ENCODE measurements around the gene OR2L2. TPM values are rescaled to one million over a fixed set of nuclear protein-coding genes. Genes with fewer than 3 reads are reported as not detected.

OR2L2 gene
- total and polyA plus RNA-seq, 10 of the 15 experiments (the other 5 are each of a cell fraction or from before 2014, with no cell fraction given), result 0.01 to 0.04 (median 0.03) TPM; not detected in 6

DNA sequence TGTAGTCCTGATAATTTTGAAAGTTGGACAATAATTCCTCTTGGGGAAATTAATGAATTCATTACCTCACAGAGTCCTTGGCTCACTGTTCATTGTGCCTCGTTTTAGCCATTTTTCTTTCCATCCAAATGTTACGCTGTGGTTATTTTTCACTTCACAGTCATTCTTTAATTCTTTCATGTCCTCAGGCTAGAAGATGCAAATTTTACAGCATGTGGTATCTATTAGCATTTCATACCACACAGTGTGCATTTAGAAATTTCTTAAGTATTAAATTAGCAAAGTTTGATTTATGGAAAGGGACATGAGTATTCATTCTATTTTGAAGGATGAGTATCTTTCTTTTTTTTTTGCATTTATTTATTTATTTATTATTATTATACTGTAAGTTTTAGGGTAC lies 35.2 kb downstream of the OR2L2 start:
- Histone ChIP-seq H3K4me1 (ENCODE audit: control insufficient read depth, insufficient read depth, low read length) (no peaks in the 10 kb centered on the region), H2AFZ (ENCODE audit: control insufficient read depth, low read depth, low read length) (no peak overlapping the region), H4K20me1 (ENCODE audit: control insufficient read depth, insufficient read depth) (no peaks in the 10 kb centered on the region), H3K36me3 (ENCODE audit: control insufficient read depth in 2 of 2, insufficient read depth in 2 of 2, low read length in 1 of 2) (no peaks in the 10 kb centered on the region), H3K79me2 (ENCODE audit: control insufficient read depth, insufficient read depth, low read length) (no peaks in the 10 kb centered on the region), H3K4me2 (ENCODE audit: control insufficient read depth, insufficient read depth) (no peak overlapping the region), H3K9me3 (replicated peaks; ENCODE audit: control insufficient read depth, insufficient read depth, low read length) (no peaks in the 10 kb centered on the region), H3K27ac (ENCODE audit: control insufficient read depth, insufficient read depth) (no peak overlapping the region), H3K9ac (ENCODE audit: control insufficient read depth, insufficient read depth, low read length) (no peak overlapping the region), H3K4me3 (no peak overlapping the region), H3K27me3 (replicated peaks in 1 of 2; ENCODE audit: control insufficient read depth in 2 of 2, insufficient read depth in 2 of 2, low read length in 1 of 2) (no peaks in the 10 kb centered on the region)
- TF ChIP-seq, protein P1, sequence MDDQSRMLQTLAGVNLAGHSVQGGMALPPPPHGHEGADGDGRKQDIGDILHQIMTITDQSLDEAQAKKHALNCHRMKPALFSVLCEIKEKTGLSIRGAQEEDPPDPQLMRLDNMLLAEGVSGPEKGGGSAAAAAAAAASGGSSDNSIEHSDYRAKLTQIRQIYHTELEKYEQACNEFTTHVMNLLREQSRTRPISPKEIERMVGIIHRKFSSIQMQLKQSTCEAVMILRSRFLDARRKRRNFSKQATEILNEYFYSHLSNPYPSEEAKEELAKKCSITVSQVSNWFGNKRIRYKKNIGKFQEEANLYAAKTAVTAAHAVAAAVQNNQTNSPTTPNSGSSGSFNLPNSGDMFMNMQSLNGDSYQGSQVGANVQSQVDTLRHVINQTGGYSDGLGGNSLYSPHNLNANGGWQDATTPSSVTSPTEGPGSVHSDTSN (IDR thresholded peaks at IDR 0.05; ENCODE audit: insufficient replicate concordance, low read depth, low read length), result no peak
- no peak for TF ChIP-seq EZH2 (IDR thresholded peaks at IDR 0.05; ENCODE audit: borderline replicate concordance, control insufficient read depth, low read depth, low read length)
- TF ChIP-seq HDGF (IDR thresholded peaks at IDR 0.05), result no peak
- TF ChIP-seq RBBP5 (conservative IDR thresholded peaks at IDR 0.05), result no peak
- TF ChIP-seq, protein P2, sequence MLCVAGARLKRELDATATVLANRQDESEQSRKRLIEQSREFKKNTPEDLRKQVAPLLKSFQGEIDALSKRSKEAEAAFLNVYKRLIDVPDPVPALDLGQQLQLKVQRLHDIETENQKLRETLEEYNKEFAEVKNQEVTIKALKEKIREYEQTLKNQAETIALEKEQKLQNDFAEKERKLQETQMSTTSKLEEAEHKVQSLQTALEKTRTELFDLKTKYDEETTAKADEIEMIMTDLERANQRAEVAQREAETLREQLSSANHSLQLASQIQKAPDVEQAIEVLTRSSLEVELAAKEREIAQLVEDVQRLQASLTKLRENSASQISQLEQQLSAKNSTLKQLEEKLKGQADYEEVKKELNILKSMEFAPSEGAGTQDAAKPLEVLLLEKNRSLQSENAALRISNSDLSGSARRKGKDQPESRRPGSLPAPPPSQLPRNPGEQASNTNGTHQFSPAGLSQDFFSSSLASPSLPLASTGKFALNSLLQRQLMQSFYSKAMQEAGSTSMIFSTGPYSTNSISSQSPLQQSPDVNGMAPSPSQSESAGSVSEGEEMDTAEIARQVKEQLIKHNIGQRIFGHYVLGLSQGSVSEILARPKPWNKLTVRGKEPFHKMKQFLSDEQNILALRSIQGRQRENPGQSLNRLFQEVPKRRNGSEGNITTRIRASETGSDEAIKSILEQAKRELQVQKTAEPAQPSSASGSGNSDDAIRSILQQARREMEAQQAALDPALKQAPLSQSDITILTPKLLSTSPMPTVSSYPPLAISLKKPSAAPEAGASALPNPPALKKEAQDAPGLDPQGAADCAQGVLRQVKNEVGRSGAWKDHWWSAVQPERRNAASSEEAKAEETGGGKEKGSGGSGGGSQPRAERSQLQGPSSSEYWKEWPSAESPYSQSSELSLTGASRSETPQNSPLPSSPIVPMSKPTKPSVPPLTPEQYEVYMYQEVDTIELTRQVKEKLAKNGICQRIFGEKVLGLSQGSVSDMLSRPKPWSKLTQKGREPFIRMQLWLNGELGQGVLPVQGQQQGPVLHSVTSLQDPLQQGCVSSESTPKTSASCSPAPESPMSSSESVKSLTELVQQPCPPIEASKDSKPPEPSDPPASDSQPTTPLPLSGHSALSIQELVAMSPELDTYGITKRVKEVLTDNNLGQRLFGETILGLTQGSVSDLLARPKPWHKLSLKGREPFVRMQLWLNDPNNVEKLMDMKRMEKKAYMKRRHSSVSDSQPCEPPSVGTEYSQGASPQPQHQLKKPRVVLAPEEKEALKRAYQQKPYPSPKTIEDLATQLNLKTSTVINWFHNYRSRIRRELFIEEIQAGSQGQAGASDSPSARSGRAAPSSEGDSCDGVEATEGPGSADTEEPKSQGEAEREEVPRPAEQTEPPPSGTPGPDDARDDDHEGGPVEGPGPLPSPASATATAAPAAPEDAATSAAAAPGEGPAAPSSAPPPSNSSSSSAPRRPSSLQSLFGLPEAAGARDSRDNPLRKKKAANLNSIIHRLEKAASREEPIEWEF (IDR thresholded peaks at IDR 0.05; ENCODE audit: insufficient replicate concordance, low read depth, low read length), result no peak
- TF ChIP-seq CEBPB (IDR thresholded peaks at IDR 0.05; ENCODE audit: borderline replicate concordance in 1 of 2, low read depth in 2 of 2, low read length in 2 of 2), result no peak
- no peak for TF ChIP-seq CBX3 (IDR thresholded peaks at IDR 0.05; ENCODE audit: borderline replicate concordance, low read depth)
- TF ChIP-seq, protein P3, sequence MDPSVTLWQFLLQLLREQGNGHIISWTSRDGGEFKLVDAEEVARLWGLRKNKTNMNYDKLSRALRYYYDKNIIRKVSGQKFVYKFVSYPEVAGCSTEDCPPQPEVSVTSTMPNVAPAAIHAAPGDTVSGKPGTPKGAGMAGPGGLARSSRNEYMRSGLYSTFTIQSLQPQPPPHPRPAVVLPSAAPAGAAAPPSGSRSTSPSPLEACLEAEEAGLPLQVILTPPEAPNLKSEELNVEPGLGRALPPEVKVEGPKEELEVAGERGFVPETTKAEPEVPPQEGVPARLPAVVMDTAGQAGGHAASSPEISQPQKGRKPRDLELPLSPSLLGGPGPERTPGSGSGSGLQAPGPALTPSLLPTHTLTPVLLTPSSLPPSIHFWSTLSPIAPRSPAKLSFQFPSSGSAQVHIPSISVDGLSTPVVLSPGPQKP (IDR thresholded peaks at IDR 0.05; ENCODE audit: low read depth, low read length), result no peak
- no peak for TF ChIP-seq ZNF207 (IDR thresholded peaks at IDR 0.05; ENCODE audit: borderline replicate concordance)
- ChIA-PET RAD21 (ENCODE audit: unreplicated experiment) (no interaction called here), SMC1A (ENCODE audit: uncharacterized antibody, unreplicated experiment) (no interaction called here), POLR2A (no interaction called here), CTCF (no interaction called here)
- intact Hi-C loops (cut with micrococcal nuclease; ENCODE audit: unreplicated experiment) (no loop called here), in situ Hi-C loops (cut with MboI) (no loop called here)
- no peak for FAIRE-seq
- BruUV-seq (replicated peaks), result no TSS peak
- DNase-seq (ENCODE audit: low read depth, low spot score), result no peak
- 0% methylated on average over 2 of the region's 2 CpGs for WGBS (ENCODE audit: insufficient coverage, insufficient replicate concordance, low lambda C conversion rate, missing lambda C conversion rate)
- ATAC-seq, result no peak

Measured in GM12878 (cell line).